NCI-H748 (cell line): ENCODE measurements around the gene RTP5.

Experiments
- DNase-seq: peaks from one replicate; lab custom pipeline; 2025; ENCODE audit not compliant: unreplicated experiment; lab: John Stamatoyannopoulos, UW

The RTP5 gene

DNA sequence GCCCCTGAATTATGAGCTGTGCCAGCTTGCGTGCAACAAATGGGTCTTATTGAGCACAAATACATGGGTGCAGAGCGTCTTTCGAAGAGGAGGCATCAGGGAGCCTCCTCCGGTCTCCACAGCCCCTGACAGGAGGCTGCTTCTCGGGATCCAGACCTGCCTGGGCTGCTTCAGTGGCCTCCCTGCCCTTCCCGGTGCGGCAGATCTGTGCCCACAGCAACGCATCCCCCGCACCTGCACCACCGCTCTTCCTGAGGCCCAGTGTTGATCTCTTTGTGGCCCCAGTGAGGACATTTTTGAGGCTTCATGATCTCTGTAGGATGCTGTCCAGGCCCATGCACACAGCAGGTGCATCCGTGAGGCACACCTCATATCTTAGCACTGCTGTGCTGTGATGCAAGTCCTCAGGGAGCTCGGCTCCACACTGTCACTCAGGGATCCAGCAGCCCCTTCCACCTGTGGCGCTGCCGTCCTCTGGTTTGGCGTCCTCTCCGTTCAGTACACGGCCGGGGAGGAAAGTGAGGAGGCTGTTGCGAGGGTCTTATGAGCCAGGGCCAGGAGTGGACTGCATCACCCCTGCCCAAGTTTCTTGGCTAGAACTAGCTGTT lies 17.4 kb downstream of the RTP5 start:
- DNase-seq, result no peak

GRCh38 chr2:241887806-241888522 lies 18.4 kb downstream of the RTP5 start:
- no peak for DNase-seq

DNA sequence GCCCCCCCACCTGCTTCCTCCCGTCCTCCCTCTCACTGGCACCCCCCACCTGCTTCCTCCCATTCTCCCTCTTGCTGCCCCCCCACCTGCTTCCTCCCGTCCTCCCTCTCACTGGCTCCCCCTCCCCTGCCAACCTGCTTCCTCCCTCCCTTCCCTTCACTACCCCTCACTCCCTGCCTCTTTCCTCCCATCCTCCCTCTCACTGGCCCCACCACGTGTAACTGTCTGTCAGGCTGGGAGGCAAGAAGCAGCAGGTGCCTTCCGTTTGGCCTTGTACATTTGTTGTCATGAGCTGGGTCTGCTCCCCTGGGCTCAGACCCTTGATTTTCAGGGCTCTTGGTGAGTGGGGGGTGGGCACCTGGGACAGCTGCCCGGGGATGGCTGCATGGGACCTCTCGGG lies 19.1 kb downstream of the RTP5 start:
- no peak for DNase-seq

GRCh38 chr2:241890524-241891235 lies 21.2 kb downstream of the RTP5 start:
- peak; percentile 29 for DNase-seq

GRCh38 chr2:241891315-241891987 lies 21.9 kb downstream of the RTP5 start:
- DNase-seq, result no peak

DNA sequence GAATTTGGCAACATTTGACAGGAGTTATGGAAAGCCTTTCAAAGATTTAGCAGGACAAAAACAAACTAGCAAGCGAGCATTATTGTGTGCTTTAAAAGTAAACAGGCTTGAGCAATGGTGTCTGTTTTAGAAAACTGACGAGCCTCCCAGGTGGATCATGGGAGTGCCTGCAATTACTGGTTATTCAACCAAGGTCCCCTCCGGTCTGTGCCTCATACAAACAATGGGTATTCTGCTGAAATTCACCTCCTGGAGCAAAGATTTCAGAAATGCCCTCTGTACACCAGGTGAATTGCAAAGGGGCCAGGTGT lies 22.4 kb downstream of the RTP5 start:
- DNase-seq, result peak; percentile 32

DNA sequence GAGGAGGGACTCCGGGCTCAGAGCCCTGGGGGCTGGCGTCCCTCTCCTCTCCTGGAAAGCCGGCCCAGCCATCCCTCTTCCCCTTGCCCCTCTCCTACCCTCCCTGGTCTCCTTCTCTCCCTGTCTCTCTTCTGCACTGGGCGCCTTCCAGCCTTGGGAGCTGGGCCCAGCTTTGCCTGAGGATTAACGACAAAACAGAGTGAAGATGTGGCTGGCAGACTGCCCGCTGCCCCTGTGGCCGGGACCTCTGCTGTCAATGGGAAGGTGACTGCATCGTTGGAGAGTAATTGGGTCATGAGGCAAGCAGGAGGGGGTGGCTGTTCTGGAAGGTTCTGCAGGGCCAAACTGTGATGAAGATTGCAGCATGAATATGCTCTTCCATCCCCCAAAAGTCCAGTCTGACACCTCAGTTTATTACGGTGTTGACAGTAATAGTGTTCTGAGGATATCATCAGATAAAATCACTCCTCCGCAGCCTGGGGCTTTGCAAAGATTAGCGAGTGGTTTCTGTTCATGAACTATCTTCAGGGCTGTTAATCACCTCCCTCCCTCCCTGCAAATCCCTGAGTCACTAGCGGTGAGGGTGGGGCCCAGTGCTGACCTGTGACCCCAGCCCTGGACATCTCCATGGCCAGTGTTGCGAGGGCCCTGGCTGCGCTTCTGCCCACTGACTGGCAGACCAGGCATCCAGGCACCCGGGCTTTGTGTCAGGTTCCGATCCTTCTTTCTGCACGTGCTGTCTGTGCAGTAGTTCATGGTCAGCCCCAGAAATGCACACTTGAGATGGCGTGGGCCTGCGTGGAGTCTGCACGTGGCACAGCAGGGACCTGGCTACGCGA lies 23.0 kb downstream of the RTP5 start:
- DNase-seq, result no peak

- no peak for DNase-seq
Measured at GRCh38 chr2:241893265-241893664, 23.7 kb downstream of the RTP5 start.

- no peak for DNase-seq
Measured at GRCh38 chr2:241894056-241894641, 24.6 kb downstream of the RTP5 start.

DNA sequence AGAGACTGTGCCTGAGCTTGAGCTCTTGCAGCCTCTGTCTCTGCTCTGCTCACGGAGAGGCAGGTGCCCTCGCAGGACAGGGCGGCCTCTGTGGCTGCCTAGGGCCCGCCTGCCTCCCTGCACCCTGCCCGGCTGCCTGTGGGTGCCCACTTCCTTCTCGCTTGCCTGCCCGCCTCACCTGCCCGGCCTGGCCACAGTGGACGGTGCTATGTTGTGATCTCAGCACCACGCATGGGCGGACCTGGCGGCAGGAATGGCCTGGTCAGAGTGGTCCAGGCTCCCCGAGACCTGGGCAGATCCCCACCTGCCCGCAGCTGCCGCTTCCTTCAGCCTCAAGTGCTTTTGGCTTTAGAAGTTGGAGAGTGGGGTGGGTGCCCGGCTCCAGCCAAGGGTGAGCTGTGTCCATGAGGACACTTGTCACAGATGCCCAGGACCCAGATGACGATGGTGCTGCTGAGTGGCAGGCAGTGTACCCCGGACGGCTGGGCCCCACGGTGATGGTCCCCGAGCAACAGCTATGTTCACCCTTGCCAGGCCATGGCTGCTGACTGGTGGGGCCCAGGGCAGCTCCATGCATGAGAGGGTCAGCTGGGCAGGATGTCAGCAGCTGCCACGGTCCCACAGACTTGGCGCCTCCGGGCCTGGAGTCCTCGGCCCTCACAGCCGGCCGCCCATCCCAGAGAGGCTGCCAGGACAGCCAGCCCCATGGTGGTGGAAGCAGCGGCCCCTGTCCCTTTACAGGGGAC lies 25.3 kb downstream of the RTP5 start:
- no peak for DNase-seq

DNA sequence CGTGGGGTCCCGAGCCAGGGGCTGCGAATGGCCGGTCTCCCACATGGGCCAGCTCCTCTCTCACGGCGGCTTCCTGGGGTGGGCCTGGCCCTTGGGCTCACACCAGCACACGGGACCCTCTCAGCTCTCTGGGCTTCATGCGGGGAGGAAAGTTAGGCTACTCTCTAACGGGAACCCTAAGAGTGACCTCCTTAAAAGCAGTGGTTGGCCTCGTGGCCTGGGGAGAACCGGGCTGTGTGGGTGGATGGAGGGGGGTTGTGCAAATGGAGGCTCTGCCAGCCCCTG lies 25.8 kb downstream of the RTP5 start:
- DNase-seq, result no peak

DNA sequence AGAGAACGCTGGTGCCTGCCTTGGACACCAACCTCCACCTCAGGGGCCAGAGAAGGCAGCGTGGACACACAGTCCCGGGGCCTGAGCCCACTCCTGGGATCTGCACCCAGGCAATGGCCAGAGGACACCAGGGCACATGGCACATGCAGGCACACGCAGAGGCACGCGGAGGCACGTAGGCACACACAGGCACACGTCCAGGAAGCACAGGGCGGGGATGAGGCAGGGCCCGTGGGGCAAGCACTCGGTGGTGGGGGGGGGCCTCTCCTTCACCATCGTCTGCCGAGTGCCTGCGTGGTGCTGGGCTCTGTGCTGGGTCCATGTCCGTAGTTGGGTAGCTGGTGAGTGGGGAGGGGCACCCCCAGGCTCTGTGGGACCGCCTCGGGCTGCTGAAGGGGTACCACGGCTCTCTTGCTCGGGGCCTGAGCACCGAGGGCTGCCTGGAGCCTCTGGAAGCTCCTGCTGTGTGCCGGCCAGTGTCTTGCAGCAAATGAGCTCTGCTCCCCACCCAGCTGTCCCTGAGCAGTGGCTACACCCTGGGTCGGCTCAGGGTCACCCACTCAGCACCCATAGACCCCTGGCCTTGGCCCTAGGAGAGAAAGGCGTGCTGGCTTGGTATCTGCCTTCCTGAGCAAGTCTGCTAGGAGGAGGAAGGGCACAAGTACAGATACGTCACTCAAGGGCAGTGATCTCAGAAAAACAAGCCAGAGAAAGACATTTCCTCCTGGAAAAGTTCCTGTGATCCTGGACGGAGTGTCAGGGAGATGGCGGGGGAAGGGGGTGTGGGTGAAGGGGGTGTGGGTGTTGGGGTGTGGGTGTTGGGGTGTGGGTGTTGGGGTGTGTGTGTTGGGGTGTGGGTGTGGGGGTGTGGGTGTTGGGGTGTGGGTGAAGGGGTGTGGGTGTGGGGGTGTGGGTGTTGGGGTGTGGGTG lies 26.4 kb downstream of the RTP5 start:
- peak; percentile 33 for DNase-seq

DNA sequence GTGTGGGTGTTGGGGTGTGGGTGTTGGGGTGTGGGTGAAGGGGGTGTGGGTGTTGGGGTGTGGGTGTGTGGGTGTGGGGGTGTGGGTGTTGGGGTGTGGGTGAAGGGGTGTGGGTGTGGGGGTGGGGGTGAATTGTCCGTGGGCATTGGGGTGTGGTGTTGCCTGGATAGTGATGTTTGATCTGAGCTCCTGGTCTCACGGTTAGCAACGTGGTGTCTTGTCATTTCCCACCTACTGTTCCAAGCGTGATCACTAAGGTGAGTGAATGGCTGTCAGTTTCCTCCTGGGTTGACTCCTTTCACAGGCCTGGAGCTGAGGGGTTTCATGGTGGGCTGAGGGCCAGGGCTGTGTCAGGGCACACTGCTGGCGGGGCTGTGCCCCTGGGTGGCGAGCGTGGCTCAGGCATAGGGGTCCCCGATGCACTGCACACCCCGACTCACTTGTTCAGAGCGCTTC lies 27.2 kb downstream of the RTP5 start:
- DNase-seq, result no peak

GRCh38 chr2:241897231-241897916 lies 27.8 kb downstream of the RTP5 start:
- DNase-seq, result no peak

DNA sequence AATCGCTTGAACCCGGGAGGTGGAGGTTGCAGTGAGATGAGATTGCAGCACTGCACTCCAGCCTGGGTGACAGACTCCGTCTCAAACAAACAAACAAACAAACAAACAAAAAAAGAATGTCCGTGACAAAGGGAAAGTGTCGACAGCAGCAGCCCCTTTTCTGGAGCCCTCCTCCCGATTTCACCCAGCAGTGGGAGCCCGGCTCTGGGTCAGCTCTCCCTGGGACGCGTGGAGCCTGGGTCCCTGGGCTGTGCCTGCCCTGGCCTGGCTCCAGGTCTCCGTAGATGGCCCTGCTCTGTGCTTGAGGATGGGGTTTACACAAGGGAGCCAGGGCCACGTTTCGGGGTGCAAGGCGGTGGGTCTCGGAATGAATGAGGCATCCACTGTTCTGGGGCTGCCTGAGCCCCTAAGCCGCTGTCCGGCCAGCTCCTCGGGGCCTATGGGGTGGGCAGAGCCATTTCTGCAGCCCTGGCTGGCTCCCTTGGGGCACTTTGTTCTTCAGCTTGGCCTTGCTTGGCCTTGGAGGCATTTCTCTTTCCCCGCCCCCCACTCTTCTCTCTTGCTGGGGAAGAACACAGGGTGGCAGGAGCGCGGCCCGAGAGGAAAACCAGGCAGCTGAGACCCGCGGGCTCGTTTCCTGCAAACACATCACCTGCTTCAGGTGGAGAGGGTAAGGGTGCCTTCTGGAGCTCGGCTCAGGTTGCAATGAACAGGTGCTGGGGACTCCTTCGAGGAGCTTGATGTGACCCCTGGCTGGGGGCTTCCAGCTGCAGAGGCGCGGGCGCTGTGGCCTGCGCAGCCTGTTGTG lies 29.1 kb downstream of the RTP5 start:
- no peak for DNase-seq

GRCh38 chr2:241900251-241901017 lies 30.9 kb downstream of the RTP5 start:
- no peak for DNase-seq

GRCh38 chr2:241901018-241901380 lies 31.5 kb downstream of the RTP5 start:
- no peak for DNase-seq
